WI38 (cell line): ENCODE data around the gene ARHGEF28.

Source experiments
- H3K4me3 ChIP-seq: 2 replicates; pipeline ENCODE4 v1.5.1; 2011; ENCODE audit warnings: low read depth, mild to moderate bottlenecking, control low read depth, low read length
- CTCF ChIP-seq: IDR thresholded peaks from 2 replicates; pipeline ENCODE4 v1.5.1; 2012; ENCODE audit warnings: low read depth, mild to moderate bottlenecking, control low read depth, low read length

Gene ARHGEF28

GRCh38 chr5:73939557-73939956 lies 313.6 kb downstream of the ARHGEF28 start:
- TF ChIP-seq CTCF = no peak
- no peak overlapping the region for H3K4me3 ChIP-seq

GRCh38 chr5:73940026-73940425 lies 314.0 kb downstream of the ARHGEF28 start:
- no peak overlapping the region for H3K4me3 ChIP-seq
- no peak for TF ChIP-seq CTCF

GRCh38 chr5:73940801-73941200 lies 314.8 kb downstream of the ARHGEF28 start:
- TF ChIP-seq CTCF = no peak
- H3K4me3 ChIP-seq = no peak overlapping the region

- TF ChIP-seq CTCF = no peak
Observed at GRCh38 chr5:73942783-73943182, 316.8 kb downstream of the ARHGEF28 start.

GRCh38 chr5:73943397-73943796 lies 317.4 kb downstream of the ARHGEF28 start:
- H3K4me3 ChIP-seq = no peak overlapping the region
- no peak for TF ChIP-seq CTCF

More at GRCh38 chr5:73942783-73943182, 316.8 kb downstream of the ARHGEF28 start:
- no peak overlapping the region for H3K4me3 ChIP-seq

- no peak overlapping the region for H3K4me3 ChIP-seq
- TF ChIP-seq CTCF = no peak
Observed at GRCh38 chr5:73944581-73944980, 318.6 kb downstream of the ARHGEF28 start.

- no peak overlapping the region for H3K4me3 ChIP-seq
- TF ChIP-seq CTCF = peak; percentile 54
Observed at GRCh38 chr5:73945505-73945904, 319.5 kb downstream of the ARHGEF28 start.
